ENCODE data around the gene FAM240B. TPM values are rescaled to one million over a fixed set of nuclear protein-coding genes. Genes with fewer than 3 reads are reported as not detected.

The FAM240B gene
- total RNA-seq, 1 donor from 2014 or later = not detected

GRCh38 chr9:38651400-38652042 lies 68.4 kb downstream of the FAM240B start:
- no peak for DNase-seq (ENCODE audit: low read depth)
- H3K4me3 ChIP-seq (ENCODE audit: low read depth, low read length) = no peak overlapping the region
- TF ChIP-seq CTCF (IDR thresholded peaks at IDR 0.05; ENCODE audit: insufficient read depth, low read length, poor library complexity, severe bottlenecking) = no peak
- H3K36me3 ChIP-seq (ENCODE audit: control insufficient read depth, insufficient read depth, low read length) = no peaks in the 10 kb centered on the region
- H3K27me3 ChIP-seq (ENCODE audit: control insufficient read depth, insufficient read depth, low read length) = no peaks in the 10 kb centered on the region

GRCh38 chr9:38650564-38650963 lies 69.4 kb downstream of the FAM240B start:
- Histone ChIP-seq H3K27me3 (ENCODE audit: control insufficient read depth, insufficient read depth, low read length) (no peaks in the 10 kb centered on the region), H3K4me3 (ENCODE audit: low read depth, low read length) (no peak overlapping the region), H3K36me3 (ENCODE audit: control insufficient read depth, insufficient read depth, low read length) (no peaks in the 10 kb centered on the region)
- no peak for TF ChIP-seq CTCF (IDR thresholded peaks at IDR 0.05; ENCODE audit: insufficient read depth, low read length, poor library complexity, severe bottlenecking)
- DNase-seq (ENCODE audit: low read depth) = no peak

GRCh38 chr9:38649731-38650363 lies 70.1 kb downstream of the FAM240B start:
- Histone ChIP-seq H3K27me3 (ENCODE audit: control insufficient read depth, insufficient read depth, low read length) (no peaks in the 10 kb centered on the region), H3K36me3 (ENCODE audit: control insufficient read depth, insufficient read depth, low read length) (no peaks in the 10 kb centered on the region), H3K4me3 (ENCODE audit: low read depth, low read length) (no peak overlapping the region)
- DNase-seq (ENCODE audit: low read depth) = no peak
- no peak for TF ChIP-seq CTCF (IDR thresholded peaks at IDR 0.05; ENCODE audit: insufficient read depth, low read length, poor library complexity, severe bottlenecking)

GRCh38 chr9:38644601-38645000 lies 75.3 kb downstream of the FAM240B start:
- TF ChIP-seq CTCF (IDR thresholded peaks at IDR 0.05; ENCODE audit: insufficient read depth, low read length, poor library complexity, severe bottlenecking) = no peak
- Histone ChIP-seq H3K4me3 (ENCODE audit: low read depth, low read length) (no peak overlapping the region), H3K27me3 (ENCODE audit: control insufficient read depth, insufficient read depth, low read length) (no peaks in the 10 kb centered on the region), H3K36me3 (ENCODE audit: control insufficient read depth, insufficient read depth, low read length) (no peaks in the 10 kb centered on the region)
- DNase-seq (ENCODE audit: low read depth) = no peak

Other genes with a start within 250 kb of the FAM240B start
- 2.4 TPM in 2 replicates for gene ANKRD18A, start 99.5 kb downstream of the FAM240B start, total RNA-seq

Data from kidney epithelial cell (primary cell).